ENCODE measurements around the gene DHX57.
"Not testable (repeated sequence)": the region's sequence is repeated elsewhere in the genome, so short reads cannot be mapped to it uniquely, and the experiment has no call there.

The DHX57 gene

GRCh38 chr2:38866773-38867443 is 8.8 kb downstream of the DHX57 start:
- no peak for DNase-seq (ENCODE audit: extremely low read depth in 1 of 2, low read depth in 1 of 2)

DNA sequence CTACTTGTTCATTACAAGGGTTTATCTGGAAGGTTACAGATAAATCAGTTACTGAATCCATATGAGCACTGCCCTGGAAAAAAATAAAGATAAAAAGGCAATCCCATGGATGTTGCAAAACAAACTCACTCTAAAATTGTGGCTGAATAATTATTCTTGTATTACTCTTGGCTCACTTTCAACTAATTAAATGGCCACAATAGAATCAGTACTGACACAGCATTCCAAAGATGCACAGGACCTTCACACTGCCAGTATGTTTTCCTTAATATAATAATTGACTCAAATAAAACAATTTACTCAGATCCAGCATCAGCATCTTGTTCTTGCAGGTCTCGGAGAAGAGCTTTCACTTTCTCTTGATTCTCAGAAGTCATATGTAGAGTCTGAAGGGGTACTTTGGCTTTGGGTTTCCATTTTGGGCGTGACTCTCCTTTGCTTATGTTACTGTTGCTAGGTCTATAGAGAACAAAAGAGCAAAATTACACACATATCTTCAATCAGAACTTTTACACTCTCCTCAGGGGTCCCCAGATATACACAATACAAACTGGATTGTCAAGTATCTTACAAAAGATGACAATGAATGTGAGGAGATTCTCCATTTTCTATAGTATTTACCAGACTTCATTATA is 12.6 kb downstream of the DHX57 start:
- DNase-seq (ENCODE audit: extremely low read depth in 1 of 2, low read depth in 1 of 2), result no peak

GRCh38 chr2:38862476-38862875 is 13.3 kb downstream of the DHX57 start:
- DNase-seq (ENCODE audit: extremely low read depth in 1 of 2, low read depth in 1 of 2), result no peak

- DNase-seq (ENCODE audit: extremely low read depth in 1 of 2, low read depth in 1 of 2), result no peak
Observed at GRCh38 chr2:38856165-38856564, 19.6 kb downstream of the DHX57 start.

DNA sequence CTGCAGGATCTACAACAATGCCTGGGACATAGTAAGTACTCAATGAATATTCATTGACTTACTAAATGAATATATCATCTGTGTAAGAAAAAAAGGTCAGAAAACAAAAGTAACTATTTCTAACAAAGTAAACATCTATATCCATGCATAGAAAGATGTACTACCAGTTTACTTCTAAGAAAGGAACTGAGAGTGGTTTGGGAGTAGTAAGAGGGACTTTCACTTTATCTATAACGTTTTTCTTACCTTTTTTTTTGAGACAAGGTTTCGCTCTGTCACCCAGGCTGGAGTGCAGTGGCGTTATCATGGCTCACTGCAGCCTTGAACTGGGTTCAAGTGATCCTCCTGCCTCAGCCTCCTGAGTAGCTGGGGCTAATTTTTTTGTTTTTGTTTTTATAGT is 25.7 kb downstream of the DHX57 start:
- DNase-seq (ENCODE audit: extremely low read depth in 1 of 2, low read depth in 1 of 2), result no peak

DNA sequence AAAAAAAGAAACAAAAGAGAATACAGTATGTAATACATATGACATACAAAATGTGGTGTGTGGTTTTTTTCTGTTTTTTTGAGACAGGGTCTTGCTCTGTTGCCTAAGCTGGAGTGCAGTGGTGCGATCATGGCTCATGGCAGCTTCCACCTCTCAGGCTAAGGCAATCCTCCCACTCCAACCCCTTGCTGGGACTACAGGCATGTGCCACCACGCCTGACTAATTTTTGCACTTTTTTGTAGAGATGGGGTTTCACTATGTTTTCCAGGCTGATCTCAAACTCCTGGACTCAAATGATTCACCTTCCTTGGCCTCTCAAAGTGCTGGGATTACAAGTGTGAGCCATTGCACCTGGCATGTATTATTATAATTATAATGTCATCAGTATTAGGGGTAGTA is 38.9 kb downstream of the DHX57 start:
- no peak for DNase-seq (ENCODE audit: extremely low read depth in 1 of 2, low read depth in 1 of 2)

- no peak for DNase-seq (ENCODE audit: extremely low read depth in 1 of 2, low read depth in 1 of 2)
Observed at GRCh38 chr2:38835990-38836389, 39.7 kb downstream of the DHX57 start.

GRCh38 chr2:38835015-38835601 is 40.6 kb downstream of the DHX57 start:
- no peak for DNase-seq (ENCODE audit: extremely low read depth in 1 of 2, low read depth in 1 of 2)

DNA sequence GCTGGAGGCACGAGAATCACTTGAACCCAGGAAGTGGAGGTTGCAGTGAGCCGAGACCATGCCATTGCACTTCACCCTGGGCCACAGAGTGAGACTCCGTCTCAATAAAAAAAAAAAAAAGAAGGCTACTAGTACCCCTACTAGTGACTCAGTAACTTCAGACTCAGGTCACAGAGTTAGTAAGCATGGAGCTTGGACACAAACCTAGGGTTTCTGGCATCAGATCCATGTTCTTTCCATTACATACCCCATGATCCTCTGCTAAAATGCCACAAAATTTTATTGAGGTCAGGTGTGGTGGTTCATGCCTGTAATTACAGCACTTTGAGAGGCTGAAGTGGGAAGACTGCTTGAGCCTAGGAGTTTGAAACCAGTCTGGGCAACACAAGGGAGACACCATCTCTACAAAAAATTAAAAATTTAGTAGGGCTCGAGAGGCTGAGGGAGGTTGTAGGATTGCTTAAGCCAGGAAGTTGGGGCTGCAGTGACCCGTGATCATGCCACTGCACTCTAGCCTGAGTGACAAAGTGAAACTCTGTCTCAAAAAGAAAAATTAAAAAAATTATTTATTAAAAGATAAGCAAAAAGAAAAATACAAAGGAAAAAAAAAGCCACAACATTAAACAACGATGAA is 45.1 kb downstream of the DHX57 start:
- no peak for DNase-seq (ENCODE audit: extremely low read depth in 1 of 2, low read depth in 1 of 2)

GRCh38 chr2:38829971-38830370 is 45.8 kb downstream of the DHX57 start:
- DNase-seq (ENCODE audit: extremely low read depth in 1 of 2, low read depth in 1 of 2), result no peak

DNA sequence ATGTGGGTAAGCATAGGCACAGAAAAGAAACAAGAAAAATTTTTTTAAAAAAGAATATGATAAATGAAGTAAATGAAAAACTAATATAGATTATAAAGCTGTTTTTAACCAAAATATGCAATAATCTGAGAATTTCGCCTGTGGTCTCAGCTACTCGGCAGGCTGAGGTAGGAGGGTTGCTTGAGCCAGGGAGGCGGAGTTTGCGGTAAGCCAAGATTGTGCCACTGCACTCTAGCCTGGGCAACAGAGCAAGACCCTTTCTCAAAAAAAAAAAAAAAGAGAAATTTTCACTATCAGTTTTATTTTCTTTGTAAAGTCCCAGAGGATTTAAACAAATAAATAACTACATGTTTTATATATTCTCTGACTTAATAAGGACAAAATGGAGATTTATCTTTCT is 47.3 kb downstream of the DHX57 start:
- no peak for DNase-seq (ENCODE audit: extremely low read depth in 1 of 2, low read depth in 1 of 2)

GRCh38 chr2:38827539-38828145 is 48.1 kb downstream of the DHX57 start:
- not testable (repeated sequence) for DNase-seq (ENCODE audit: extremely low read depth in 1 of 2, low read depth in 1 of 2)

DNA sequence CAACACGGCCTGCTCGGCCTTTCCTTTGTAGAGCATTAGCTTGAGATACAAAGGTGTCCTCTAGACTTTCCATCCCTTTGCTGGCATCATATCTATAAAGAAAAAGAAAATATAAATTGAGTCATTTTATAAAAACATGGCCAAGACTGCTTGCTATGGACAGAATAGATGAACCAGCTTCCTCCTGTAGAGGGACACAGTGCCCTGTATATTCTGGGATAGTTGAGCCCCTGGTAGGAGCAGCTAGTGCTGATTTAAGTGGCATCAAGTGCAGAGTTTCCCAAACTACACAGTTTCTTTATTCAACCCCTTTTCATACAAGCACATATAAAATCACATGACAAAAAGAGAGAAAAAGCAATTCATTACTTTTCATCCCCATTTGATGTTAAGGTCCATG is 49.8 kb downstream of the DHX57 start:
- no peak for DNase-seq (ENCODE audit: extremely low read depth in 1 of 2, low read depth in 1 of 2)

DNA sequence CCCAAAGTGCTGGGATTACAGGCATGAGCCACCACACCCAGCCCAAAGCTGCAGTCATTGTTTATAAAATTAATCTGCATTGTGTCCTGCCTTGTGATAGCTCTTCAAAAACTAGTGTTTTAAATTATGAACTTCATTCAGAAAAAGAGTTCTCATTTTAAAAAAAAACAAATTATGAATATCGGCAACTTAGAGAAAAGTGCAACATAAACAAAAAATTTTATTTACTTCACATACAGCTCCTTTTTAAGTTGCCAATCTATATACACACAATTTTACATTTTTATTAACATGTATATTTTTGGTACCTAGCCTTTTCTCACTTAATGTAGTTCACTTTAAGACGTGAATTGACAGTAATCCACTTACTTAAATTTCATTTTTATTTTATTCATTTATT is 50.8 kb downstream of the DHX57 start:
- DNase-seq (ENCODE audit: extremely low read depth in 1 of 2, low read depth in 1 of 2), result no peak

GRCh38 chr2:38823386-38823785 is 52.3 kb downstream of the DHX57 start:
- no peak for DNase-seq (ENCODE audit: extremely low read depth in 1 of 2, low read depth in 1 of 2)

- DNase-seq (ENCODE audit: extremely low read depth in 1 of 2, low read depth in 1 of 2), result no peak
Observed at GRCh38 chr2:38818565-38818964, 57.2 kb downstream of the DHX57 start.

DNA sequence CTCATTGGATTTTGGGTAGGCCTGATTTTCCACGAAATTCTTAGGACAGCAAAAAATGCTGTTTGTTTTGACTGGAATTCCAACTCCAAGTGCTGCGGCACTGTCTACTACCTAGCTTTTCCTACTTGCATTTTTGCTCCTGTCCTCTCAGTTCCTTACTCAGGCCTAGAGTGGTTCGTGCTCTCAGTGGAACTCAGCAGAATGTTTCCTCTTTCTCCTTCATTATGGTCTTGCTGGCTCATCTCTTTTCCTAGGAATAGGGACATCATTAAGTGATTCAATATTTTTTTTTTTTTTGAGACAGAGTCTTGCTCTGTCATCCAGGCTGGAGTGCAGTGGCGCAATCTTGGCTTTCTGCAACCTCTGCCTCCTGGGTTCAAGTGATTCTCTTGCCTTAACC is 59.8 kb downstream of the DHX57 start:
- no peak for DNase-seq (ENCODE audit: extremely low read depth in 1 of 2, low read depth in 1 of 2)

DNA sequence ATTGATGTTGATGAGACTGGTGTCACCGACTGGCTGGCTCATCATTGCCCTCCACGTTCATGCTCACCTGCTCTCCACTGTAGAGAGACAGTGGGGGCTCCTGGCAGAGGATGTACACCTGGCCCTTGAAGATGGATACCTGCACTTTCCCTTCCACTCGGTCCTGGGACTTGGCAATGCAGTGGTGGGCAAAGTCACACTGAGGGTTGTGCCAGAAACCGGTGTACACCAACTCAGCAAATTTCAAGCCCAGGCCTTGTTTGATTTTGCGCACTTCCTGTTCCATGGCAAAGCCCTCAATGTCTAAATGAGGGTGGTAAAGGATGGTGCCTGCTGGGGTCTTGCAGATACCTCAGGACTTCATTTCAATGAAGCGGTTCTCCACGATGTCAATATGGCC is 65.2 kb downstream of the DHX57 start:
- DNase-seq (ENCODE audit: extremely low read depth in 1 of 2, low read depth in 1 of 2), result no peak

DNA sequence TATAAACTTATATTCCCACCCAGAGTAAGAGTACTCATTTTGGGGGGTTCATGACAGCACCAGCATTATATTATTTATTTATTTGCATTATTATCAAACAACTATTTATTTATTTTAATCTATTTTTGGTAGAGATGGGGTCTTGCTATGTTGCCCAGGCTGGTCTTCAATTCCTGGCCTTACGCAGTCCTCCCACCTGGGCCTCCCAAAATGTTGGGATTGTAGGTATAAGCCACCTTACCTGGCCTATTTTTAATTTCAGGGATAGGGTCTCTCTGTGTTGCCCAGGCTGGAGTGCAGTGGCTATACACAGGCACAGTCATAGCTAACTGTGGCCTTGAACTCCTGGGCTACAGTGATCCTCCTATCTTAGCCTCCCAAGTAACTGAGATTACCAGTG is 67.1 kb downstream of the DHX57 start:
- DNase-seq (ENCODE audit: extremely low read depth in 1 of 2, low read depth in 1 of 2), result no peak

GRCh38 chr2:38806733-38807059 is 69.0 kb downstream of the DHX57 start:
- DNase-seq (ENCODE audit: extremely low read depth in 1 of 2, low read depth in 1 of 2), result no peak

GRCh38 chr2:38806015-38806732 is 69.6 kb downstream of the DHX57 start:
- DNase-seq (ENCODE audit: extremely low read depth in 1 of 2, low read depth in 1 of 2), result no peak
